Tibial nerve (tissue), 4 donors: ENCODE results near the gene SCN3B. TPM values are rescaled to one million over a fixed set of nuclear protein-coding genes. Genes with fewer than 3 reads are reported as not detected.

Source experiments
- DNase-seq, 2 donors: peaks; one replicate each; pipeline ENCODE4 v3.0.0-alpha.2; 2019; ENCODE audit warnings: low spot score in 2 of 2
- H3K27ac ChIP-seq, 4 donors: fragments of 200-600 bp; sonication (generic) in 3 of 4; one replicate each; pipeline ENCODE4 v1.5.1; 2017 to 2019; ENCODE audit warnings: mild to moderate bottlenecking in 1 of 4
- H3K27me3 ChIP-seq, 2 donors: fragments of 200-600 bp; sonication (generic) in 1 of 2; one replicate each; pipeline versions ENCODE4 v1.5.1 to v1.6.0; 2017 to 2019
- H3K36me3 ChIP-seq, 3 donors: fragments of 200-600 bp; sonication (generic); one replicate each; pipeline ENCODE4 v1.5.1; 2018 to 2019
- H3K4me1 ChIP-seq, 4 donors: fragments of 200-600 bp; sonication (generic) in 3 of 4; one replicate each; pipeline ENCODE4 v1.5.1; 2017 to 2019
- H3K4me3 ChIP-seq, 4 donors: fragments of 200-600 bp; sonication (generic) in 3 of 4; one replicate each; pipeline ENCODE4 v1.5.1; 2017 to 2019; ENCODE audit warnings: mild to moderate bottlenecking in 1 of 4, moderate library complexity in 1 of 4
- H3K9me3 ChIP-seq, 4 donors: fragments of 200-600 bp; sonication (generic) in 3 of 4; one replicate each; pipeline ENCODE4 v1.5.1; 2017 to 2019
- CTCF ChIP-seq, 5 experiments: fragments of 200-600 bp in 3 of 5; fragments of 450-650 bp in 2 of 5; sonication (generic) in 3 of 5; IDR thresholded peaks; one replicate each; pipeline ENCODE4 v1.5.1; 2016 to 2019; ENCODE audit warnings: antibody characterized with exemption in 5 of 5, mild to moderate bottlenecking in 3 of 5, moderate library complexity in 2 of 5
- EP300 ChIP-seq, 2 donors: sonication (generic); formaldehyde crosslinking; IDR thresholded peaks; one replicate each; pipeline ENCODE4 v1.6.1; 2017; ENCODE audit warnings: antibody characterized with exemption in 2 of 2, mild to moderate bottlenecking in 1 of 2
- POLR2A ChIP-seq, 2 donors: fragments of 450-650 bp; IDR thresholded peaks; one replicate each; pipeline ENCODE4 v1.6.1; 2017; ENCODE audit warnings: antibody characterized with exemption in 2 of 2, mild to moderate bottlenecking in 2 of 2, moderate library complexity in 2 of 2
- WGBS, 2 donors: methylation state at CpG; one replicate each; pipeline ENCODE4 v1.1.5; 2018; 5-methylcytosine and 5-hydroxymethylcytosine counted together
- total RNA-seq, 4 donors: library from RNA; depleted of rRNA; stranded (reverse); fragments of >200 nt; gene quantifications; one replicate each; pipeline ENCODE4 v1.1.0, GENCODE V29; 2016

SCN3B gene
- total RNA-seq, 4 donors from 2014 or later = under 0.01 to 3.6 (median 1.3) TPM

GRCh38 chr11:123652599-123652998, 1.8 kb downstream of the SCN3B start:
- Histone ChIP-seq H3K27me3 (peaks cover 0 to 47% of the 10 kb centered on the region in 2 donors), H3K36me3 (no peaks in the 10 kb centered on the region), H3K4me3 (no peak overlapping the region), H3K27ac (no peak overlapping the region), H3K4me1 (peaks cover 0 to 20% (median 6%) of the 10 kb centered on the region in 4 donors), H3K9me3 (no peaks in the 10 kb centered on the region)
- WGBS, 2 donors = 61 to 70% methylated on average over 2 of the region's 2 CpGs
- DNase-seq = no peak
- TF ChIP-seq POLR2A (IDR thresholded peaks at IDR 0.05) = no peak

GRCh38 chr11:123650901-123651300, 3.5 kb downstream of the SCN3B start:
- DNase-seq = no peak
- TF ChIP-seq EP300 (IDR thresholded peaks at IDR 0.05) (no peak), CTCF (IDR thresholded peaks at IDR 0.05) (no peak), POLR2A (IDR thresholded peaks at IDR 0.05) (no peak)
- Histone ChIP-seq H3K27ac (no peak overlapping the region), H3K4me1 (peaks cover 0 to 20% (median 6%) of the 10 kb centered on the region in 4 donors), H3K9me3 (no peaks in the 10 kb centered on the region), H3K4me3 (no peak overlapping the region), H3K36me3 (no peaks in the 10 kb centered on the region), H3K27me3 (peaks cover 0 to 42% of the 10 kb centered on the region in 2 donors)
- WGBS, 2 donors = 92 to 95% methylated on average over 2 of the region's 2 CpGs

- Histone ChIP-seq H3K9me3 (no peaks in the 10 kb centered on the region), H3K27ac (no peak overlapping the region), H3K4me1 (no peaks in the 10 kb centered on the region), H3K36me3 (no peaks in the 10 kb centered on the region), H3K4me3 (no peak overlapping the region), H3K27me3 (no peaks in the 10 kb centered on the region)
- no peak for DNase-seq
- TF ChIP-seq POLR2A (IDR thresholded peaks at IDR 0.05) = no peak
- 59 to 61% methylated on average over 12 of the region's 12 CpGs for WGBS, 2 donors
These were observed 9.0 kb downstream of the SCN3B start for GRCh38 chr11:123645286-123645975.

- Histone ChIP-seq H3K27ac (no peak overlapping the region), H3K9me3 (no peaks in the 10 kb centered on the region), H3K4me1 (no peaks in the 10 kb centered on the region), H3K4me3 (no peak overlapping the region), H3K27me3 (no peaks in the 10 kb centered on the region), H3K36me3 (no peaks in the 10 kb centered on the region)
- 80 to 83% methylated on average over 15 of the region's 15 CpGs for WGBS, 2 donors
- no peak for DNase-seq
- no peak for TF ChIP-seq POLR2A (IDR thresholded peaks at IDR 0.05)
- no peak for TF ChIP-seq CTCF (IDR thresholded peaks at IDR 0.05)
- TF ChIP-seq EP300 (IDR thresholded peaks at IDR 0.05) = no peak
These were observed 12.0 kb downstream of the SCN3B start for GRCh38 chr11:123642435-123642834.

- no peaks in the 10 kb centered on the region for H3K9me3 ChIP-seq
- H3K4me1 ChIP-seq = no peaks in the 10 kb centered on the region
- no peak overlapping the region for H3K27ac ChIP-seq
- no peak for DNase-seq
- no peaks in the 10 kb centered on the region for H3K27me3 ChIP-seq
- no peak overlapping the region for H3K4me3 ChIP-seq
- 63 to 77% methylated on average over 4 of the region's 4 CpGs for WGBS, 2 donors
- TF ChIP-seq CTCF (IDR thresholded peaks at IDR 0.05) (no peak), EP300 (IDR thresholded peaks at IDR 0.05) (no peak), POLR2A (IDR thresholded peaks at IDR 0.05) (no peak)
- H3K36me3 ChIP-seq = no peaks in the 10 kb centered on the region
These were observed 13.0 kb downstream of the SCN3B start for GRCh38 chr11:123641495-123641840.

GRCh38 chr11:123640677-123641494, 13.5 kb downstream of the SCN3B start:
- DNase-seq = no peak
- peak; percentile 41 to 54 (median 44) for TF ChIP-seq CTCF (IDR thresholded peaks at IDR 0.05)
- TF ChIP-seq POLR2A (IDR thresholded peaks at IDR 0.05) = no peak
- no peak for TF ChIP-seq EP300 (IDR thresholded peaks at IDR 0.05)
- no peaks in the 10 kb centered on the region for H3K27me3 ChIP-seq
- no peaks in the 10 kb centered on the region for H3K9me3 ChIP-seq
- WGBS, 2 donors = 25 to 28% methylated on average over 22 of the region's 22 CpGs
- no peaks in the 10 kb centered on the region for H3K4me1 ChIP-seq
- no peak overlapping the region for H3K27ac ChIP-seq
- H3K4me3 ChIP-seq = no peak overlapping the region
- H3K36me3 ChIP-seq = no peaks in the 10 kb centered on the region
